Activated CD4-positive, alpha-beta T cell treated with anti-CD3 and anti-CD28 coated beads, Interleukin-2, Interleukin-4, amounts not matched to agents 100 ng/mL and 50 ng/mL, durations not matched to agents 16 hours and 8 hours (primary cell): ENCODE measurements around the gene CNOT2.
"Not testable (repeated sequence)": the region's sequence is repeated elsewhere in the genome, so short reads cannot be mapped to it uniquely, and the experiment has no call there.

Experiments used
- DNase-seq: peaks from one replicate; pipeline ENCODE4 v3.0.0-alpha.2; 2020; ENCODE audit warnings: low spot score

The CNOT2 gene

GRCh38 chr12:70251661-70252060, 8.4 kb downstream of the CNOT2 start:
- no peak for DNase-seq

- no peak for DNase-seq
These were observed 9.6 kb downstream of the CNOT2 start for GRCh38 chr12:70252832-70253231.

GRCh38 chr12:70254225-70254624, 11.0 kb downstream of the CNOT2 start:
- DNase-seq: no peak

GRCh38 chr12:70254846-70255245, 11.6 kb downstream of the CNOT2 start:
- DNase-seq: no peak

- DNase-seq: no peak
These were observed 12.1 kb downstream of the CNOT2 start for GRCh38 chr12:70255311-70255710.

- DNase-seq: no peak
These were observed 15.6 kb downstream of the CNOT2 start for GRCh38 chr12:70258605-70259403.

GRCh38 chr12:70260646-70261045, 17.4 kb downstream of the CNOT2 start:
- DNase-seq: no peak

- DNase-seq: no peak
These were observed 21.0 kb downstream of the CNOT2 start for GRCh38 chr12:70264067-70264867.

- DNase-seq: no peak
These were observed 21.9 kb downstream of the CNOT2 start for GRCh38 chr12:70265132-70265531.

GRCh38 chr12:70267550-70267949, 24.3 kb downstream of the CNOT2 start:
- no peak for DNase-seq

GRCh38 chr12:70268972-70269371, 25.7 kb downstream of the CNOT2 start:
- DNase-seq: no peak

- no peak for DNase-seq
These were observed 26.9 kb downstream of the CNOT2 start for GRCh38 chr12:70270108-70270507.

GRCh38 chr12:70271025-70271424, 27.8 kb downstream of the CNOT2 start:
- no peak for DNase-seq

GRCh38 chr12:70272510-70272909, 29.3 kb downstream of the CNOT2 start:
- no peak for DNase-seq

- DNase-seq: no peak
These were observed 31.8 kb downstream of the CNOT2 start for GRCh38 chr12:70275045-70275444.

- DNase-seq: no peak
These were observed 34.7 kb downstream of the CNOT2 start for GRCh38 chr12:70277973-70278372.

- DNase-seq: no peak
These were observed 35.7 kb downstream of the CNOT2 start for GRCh38 chr12:70278945-70279344.

- no peak for DNase-seq
These were observed 40.0 kb downstream of the CNOT2 start for GRCh38 chr12:70283232-70283631.

GRCh38 chr12:70288817-70289216, 45.6 kb downstream of the CNOT2 start:
- DNase-seq: no peak

- no peak for DNase-seq
These were observed 46.9 kb downstream of the CNOT2 start for GRCh38 chr12:70290116-70290515.

- no peak for DNase-seq
These were observed 49.0 kb downstream of the CNOT2 start for GRCh38 chr12:70292017-70292776.

- DNase-seq: not testable (repeated sequence)
These were observed 61.7 kb downstream of the CNOT2 start for GRCh38 chr12:70304684-70305555.
